Keratinocyte (primary cell): Measurements from ENCODE around the gene STS.

Experiments
- CTCF ChIP-seq, 3 experiments: IDR thresholded peaks in 1 of 3; conservative IDR thresholded peaks in 1 of 3; optimal IDR thresholded peaks in 1 of 3; 2 replicates in 2 of 3; 3 replicates in 1 of 3; pipeline versions ENCODE3 to v1.5.1; 2011; ENCODE audit warnings: low read length in 3 of 3, mild to moderate bottlenecking in 3 of 3, moderate library complexity in 2 of 3, control low read depth in 1 of 3, inconsistent platforms in 1 of 3; ENCODE audit not compliant: insufficient read depth in 2 of 3; ENCODE audit errors: extremely low read depth in 1 of 3
- EZH2 ChIP-seq: IDR thresholded peaks from one replicate; pipeline ENCODE4 v1.6.1; 2012; ENCODE audit warnings: inconsistent platforms, mild to moderate bottlenecking, low read length, moderate library complexity

- TF ChIP-seq CTCF (optimal IDR thresholded peaks at IDR 0.05 in 1 of 3, IDR thresholded peaks at IDR 0.05 in 1 of 3, conservative IDR thresholded peaks at IDR 0.05 in 1 of 3; ENCODE audit: extremely low read depth in 1 of 3, insufficient read depth in 2 of 3, low read length in 3 of 3) (no peak), EZH2 (no peak)
Measured at GRCh38 chrX:7194606-7195005, 47.1 kb downstream of the STS start.
